HG02884 (cell line): Measurements from ENCODE around the gene TTC33.
A peak's percentile ranks its signal among the peaks of the same experiment; 100 is the strongest.

ENCODE experiments used
- ATAC-seq: cut with Tn5 transposase; IDR thresholded peaks from one replicate; pipeline ENCODE4 v1.9.1; 2021; ENCODE audit warnings: mild to moderate bottlenecking, moderate library complexity; ENCODE audit not compliant: unreplicated experiment

The TTC33 gene

DNA sequence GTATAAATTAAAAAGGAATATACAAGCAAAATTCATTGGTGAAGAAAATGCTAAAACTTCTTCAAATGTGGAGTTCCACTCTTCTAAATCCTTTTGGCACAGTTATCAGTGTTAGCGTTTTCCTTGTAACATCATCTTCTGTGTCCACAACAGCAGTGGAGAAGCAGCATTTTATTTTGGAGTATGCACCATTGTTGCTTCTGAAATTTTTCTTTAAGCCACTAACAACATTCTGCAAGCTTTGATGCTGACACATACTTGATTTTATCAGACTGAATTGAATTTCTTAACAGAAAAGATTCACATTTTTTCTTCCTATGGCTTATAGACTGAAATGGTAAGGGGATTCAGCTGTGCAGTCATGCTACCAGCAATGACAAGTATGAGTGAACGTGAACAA is 136.8 kb downstream of the TTC33 start:
- no peak for ATAC-seq

DNA sequence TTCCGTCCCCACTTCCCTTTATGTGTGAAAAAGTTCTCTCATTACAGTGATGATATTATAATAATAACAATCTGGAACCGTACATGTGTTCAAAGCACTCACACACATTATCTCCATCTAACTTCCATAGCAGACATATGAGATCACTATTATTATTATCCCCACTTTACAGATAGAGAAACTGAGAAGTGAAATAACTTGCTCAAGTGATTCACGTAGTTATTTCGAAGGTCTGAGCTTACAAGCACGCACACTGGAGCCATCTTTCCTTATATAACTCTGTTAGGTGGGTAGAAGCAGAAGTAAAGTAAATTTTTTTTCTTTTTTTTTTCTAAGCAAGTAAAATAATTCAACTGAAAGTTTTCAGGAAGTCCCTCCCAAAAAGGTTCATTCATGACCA is 139.0 kb downstream of the TTC33 start:
- peak; percentile 75 for ATAC-seq

DNA sequence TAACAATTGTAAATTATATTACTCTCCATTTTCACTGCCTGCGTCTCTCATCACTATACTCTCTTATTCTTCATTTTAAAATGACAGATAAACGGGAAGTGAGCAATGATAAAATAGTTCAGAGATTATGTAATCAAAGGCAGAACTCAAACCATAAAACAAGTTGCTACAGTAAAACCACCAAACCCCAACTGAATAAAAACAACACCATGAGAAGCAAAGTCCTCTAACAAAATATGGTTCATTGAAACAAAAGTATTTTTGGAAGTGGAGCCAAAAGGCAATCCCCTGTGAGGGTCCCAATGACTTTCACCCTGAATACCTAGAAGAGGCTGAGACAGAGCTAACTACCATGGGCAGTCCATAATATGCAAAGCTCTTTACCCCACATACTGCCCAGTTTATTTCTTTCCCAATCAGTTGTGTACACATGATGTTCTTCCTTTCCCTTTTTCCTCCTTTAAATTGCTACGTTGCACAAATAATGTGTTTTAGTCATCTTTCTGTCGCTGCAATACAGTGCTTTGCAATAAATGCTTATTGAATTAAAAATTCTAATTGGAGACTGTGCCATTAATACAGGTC is 140.1 kb downstream of the TTC33 start:
- no peak for ATAC-seq

DNA sequence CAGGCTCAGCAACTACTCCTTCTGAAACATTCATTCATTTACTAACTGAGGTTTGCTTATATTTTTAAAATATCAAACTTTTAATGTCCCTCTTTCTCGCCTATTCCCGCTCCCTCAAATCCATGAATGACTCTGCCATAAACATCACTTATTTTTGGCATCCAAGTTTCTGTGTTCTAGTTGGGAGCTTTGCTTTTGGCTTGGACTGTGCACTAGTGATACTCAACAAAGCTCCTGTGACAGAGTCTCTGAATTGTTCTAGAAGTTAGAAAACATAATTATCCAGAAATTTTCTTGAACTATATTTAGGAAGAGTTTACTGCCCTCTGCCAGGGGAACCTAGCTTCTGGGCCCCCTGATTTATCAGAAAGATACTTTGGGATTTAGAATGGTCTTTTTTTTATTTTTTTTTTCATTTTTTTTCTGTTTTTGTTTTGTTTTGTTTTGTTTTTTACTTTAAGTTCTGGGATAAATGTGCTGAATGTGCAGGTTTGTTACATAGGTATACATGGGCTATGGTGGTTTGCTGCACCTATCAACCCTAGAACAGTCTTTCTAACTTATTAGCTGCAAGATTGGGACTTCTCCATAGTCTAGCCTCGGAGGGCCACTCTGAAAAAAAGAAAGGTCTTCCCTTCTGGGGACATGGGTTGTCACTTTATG is 140.7 kb downstream of the TTC33 start:
- ATAC-seq: no peak

DNA sequence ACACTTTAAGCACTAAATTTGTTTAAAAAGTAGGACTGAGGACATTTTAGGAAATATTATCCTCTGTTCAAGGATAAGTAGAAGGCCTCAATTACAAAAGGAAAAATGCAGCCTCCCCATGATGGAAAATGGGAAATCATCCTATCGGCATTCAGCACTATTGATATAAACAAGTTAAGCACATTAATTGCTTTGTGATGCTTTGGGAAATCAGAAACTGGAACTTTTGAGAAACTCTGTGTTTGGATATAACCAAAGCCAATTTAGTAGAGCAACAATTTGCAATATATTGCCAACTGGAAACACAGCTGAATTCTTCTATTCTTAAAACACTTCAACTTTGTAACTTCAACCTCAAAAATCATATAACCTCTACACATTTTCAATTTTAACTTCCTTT is 141.3 kb downstream of the TTC33 start:
- ATAC-seq: no peak

DNA sequence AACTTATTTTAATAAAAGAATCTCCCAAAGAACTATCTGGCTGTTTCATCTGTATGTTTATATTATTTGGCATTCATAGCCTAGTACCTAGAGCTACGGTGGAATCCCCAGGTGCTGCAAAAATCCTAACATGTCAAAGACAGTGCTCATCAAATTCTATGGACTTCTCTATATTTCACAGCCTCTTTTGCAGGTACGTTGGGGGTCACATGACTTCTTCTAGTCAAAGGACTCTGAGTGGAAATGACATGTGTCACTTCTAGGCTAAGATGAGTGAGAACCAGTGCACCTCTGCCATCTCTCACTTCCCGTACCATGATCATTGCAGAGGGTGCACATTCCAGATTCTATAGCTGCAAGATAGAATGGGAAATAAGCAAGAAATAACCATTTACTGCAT is 148.6 kb downstream of the TTC33 start:
- no peak for ATAC-seq

DNA sequence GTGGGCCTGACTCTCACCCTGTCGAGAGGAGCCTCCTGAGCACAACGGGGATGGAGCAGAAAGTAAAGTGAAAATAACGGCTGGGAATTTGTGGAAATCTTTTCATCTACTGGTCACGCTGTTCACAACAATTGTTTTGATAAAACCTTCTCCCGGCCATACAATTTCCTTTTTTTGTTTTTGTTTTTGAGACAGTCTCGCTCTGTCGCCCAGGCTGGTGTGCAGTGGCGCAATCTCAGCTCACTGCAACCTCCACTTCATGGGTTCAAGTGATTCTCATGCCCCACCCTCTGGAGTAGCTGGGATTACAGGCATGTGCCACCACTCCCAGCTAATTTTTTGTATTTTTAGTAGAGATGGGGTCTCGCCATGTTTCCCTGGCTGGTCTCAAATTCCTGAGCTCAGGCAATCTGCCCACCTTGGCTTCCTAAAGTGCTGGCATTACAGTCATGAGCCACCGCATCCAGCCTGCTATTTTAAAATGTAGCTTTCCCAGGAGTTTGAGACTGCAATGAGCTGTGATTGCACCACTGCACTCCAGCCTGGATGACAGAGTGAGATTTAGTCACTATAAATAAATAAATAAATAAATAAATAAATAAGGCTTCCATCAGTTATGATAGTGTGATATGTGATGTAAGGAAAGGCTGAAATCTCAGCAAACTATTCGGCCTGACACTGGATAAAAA is 149.5 kb downstream of the TTC33 start:
- ATAC-seq: no peak

DNA sequence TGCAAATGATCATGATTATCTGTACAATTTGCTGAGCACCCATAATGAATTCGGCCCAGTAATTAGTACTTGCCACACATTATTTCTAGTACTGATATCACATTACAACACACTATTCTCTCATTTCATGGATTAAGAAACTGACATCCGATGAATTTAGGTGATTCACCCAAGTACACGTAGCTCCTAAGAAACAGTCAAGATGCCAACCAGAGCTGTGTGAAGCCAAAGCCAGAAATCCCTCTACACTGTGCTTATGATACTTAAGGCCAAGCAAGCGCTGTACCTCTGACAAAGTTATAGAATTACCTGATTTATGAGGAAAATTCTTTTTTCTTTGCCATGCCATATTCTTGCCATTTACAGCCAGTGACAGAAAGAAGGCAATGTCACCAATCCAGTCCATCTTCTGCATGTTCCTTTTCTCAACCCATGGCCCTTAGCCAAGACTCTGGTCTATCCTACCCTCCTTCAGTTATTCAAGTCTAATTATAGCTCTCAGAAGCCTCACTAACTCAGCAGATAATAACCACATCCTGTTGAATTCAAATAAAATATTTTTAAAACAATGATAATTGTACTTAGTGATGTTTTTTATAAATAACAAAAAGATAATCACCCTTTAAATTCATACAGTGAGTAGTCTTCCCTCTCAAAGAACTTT is 150.3 kb downstream of the TTC33 start:
- ATAC-seq: peak; percentile 53

DNA sequence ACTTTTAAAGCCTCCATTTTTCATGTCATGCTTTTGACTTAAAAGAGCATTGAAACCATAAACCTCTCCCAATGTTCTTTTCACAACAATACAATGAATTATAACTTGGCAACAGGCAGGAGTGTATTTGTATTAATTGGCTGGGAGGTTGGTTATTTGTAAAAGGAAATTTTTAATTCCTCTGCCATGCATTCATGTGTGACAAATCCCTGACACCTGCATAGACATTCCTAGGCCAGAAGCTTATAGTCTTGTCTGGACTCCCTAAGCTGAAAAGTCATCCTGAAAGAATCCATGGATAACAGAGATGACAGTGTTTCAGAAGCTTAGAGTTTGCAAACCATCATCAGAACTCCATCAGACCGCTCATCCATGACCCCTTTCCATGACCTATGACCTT is 152.4 kb downstream of the TTC33 start:
- no peak for ATAC-seq

DNA sequence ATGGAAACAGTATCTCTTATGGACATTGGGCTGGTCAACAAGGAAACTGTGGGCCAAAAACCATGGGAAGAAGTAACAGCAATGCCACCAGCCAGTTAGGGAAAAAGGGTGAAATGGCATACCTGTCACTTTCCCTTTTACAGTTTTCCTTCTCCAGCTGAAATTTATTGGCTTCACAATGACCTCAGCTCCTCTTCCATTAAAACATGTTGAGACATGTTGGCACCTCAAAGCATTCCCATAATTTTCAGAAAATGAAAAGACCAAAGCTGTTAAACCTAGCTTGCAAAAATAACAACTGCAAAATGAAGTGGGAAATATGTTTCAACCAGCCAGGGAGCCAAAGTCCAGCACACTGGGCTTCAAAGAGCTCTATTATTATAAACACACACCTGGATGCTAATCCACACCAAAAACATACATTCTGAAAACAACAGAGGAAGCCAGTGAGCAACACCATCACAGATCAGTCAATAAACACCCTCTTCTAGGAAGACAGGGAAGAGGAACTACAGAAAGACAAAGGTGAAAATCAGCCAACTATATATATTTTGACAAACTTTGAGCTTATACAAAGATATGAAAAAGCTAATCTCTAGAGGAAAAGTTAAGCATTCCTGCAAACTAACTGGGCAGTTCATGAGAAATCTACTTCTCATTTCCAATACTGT is 154.4 kb downstream of the TTC33 start:
- ATAC-seq: no peak

DNA sequence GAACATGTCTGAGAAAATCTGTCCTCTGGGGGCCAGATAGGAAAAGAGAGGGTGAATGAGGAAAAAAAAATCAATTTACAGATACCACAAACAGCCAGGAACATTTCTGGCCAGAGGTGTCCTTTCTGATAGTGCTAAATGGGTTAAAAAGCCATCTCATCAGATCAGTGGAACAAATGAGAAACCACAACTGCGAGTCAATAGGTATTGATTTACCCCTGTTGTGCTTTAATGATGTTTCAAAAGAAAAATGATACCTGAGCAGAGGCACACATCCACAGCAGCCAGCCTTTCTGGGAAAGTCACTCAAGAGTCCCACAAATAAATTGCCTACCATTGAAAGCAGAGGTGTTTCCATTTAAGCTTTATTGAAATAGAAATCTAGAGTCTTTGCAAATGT is 155.4 kb downstream of the TTC33 start:
- no peak for ATAC-seq

DNA sequence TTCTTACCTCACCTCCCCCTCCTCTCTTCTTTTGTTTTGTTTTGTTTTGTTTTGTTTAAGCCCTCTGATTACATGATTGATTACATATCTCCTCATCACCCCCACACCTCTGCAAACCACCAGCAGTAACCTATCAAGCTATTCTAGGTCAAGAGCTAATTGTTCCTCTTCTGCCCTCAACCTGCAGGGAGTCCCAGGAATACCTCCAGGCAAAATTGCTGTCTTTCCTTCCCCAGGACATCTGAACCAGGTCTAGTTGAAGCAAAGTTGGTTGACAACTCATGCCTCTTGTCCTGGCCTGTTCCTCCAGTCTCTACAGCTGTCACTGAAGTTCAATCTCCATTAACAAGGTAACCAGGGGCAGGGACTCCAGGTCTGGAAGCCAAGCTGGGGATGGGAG is 156.1 kb downstream of the TTC33 start:
- ATAC-seq: no peak

DNA sequence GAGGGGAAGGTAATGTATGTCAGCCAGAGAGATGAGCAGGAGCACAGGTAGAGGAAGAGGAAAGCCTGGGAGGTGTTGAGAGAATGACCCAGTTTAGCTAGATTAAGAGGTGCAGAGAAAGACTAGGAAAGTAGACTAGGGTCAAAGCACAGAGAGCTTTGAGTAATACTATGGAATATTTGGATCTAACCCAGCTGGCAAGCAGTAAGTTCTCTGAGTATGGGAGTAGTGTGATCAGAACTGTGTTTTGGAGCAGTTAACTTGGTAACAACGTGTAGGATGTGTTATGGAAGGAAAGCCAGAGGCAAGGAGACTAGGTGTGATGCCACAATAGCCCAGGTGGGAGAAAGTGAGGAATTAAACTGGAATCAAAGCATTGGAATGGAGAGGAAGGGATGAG is 160.9 kb downstream of the TTC33 start:
- ATAC-seq: no peak

DNA sequence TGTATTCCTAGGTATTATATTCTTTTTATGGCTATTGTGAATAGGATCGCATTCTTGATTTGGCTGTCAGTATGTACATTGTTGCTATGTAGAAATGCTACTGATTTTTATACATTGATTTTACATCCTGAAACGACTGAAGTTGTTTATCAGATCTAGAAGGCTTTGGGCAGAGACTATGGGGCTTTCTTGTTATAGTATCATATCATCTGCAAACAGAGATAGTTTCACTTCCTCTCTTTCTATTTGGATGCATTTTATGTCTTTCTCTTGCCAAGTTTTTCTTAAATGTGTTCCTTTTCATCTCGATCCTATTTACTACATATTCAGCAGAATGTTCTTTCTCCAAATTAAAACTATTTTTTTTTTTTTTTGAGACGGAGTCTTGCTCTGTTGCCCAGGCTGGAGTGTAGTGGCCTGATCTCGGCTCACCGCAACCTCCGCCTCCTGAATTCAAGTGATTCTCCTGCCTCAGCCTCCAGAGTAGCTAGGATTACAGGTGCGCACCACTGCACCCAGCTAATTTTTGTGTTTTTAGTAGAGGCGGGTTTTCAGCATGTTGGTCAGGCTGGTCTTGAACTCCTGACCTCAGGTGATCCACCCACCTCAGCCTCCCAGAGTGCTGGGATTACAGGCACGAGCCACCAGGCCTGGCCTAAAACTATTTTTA is 163.9 kb downstream of the TTC33 start:
- ATAC-seq: peak; percentile 98

DNA sequence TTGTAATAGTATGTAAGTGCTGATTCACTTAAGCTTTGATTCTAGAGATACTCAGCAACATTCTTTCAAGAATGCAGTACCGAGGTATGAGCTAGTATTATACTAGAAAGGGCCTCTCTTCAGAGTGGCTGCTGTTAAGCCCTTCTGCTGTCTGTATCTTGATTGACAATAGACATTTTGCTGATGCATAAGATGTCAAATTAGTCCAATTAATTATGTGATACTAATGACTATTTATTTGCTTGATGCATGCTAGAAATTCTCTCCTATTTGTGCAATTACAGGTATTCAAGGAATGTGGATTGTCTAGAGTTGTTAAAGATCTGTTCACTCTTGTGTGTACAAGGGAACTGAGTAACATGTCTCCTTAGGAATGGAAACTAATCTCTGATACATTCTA is 168.4 kb downstream of the TTC33 start:
- ATAC-seq: no peak

DNA sequence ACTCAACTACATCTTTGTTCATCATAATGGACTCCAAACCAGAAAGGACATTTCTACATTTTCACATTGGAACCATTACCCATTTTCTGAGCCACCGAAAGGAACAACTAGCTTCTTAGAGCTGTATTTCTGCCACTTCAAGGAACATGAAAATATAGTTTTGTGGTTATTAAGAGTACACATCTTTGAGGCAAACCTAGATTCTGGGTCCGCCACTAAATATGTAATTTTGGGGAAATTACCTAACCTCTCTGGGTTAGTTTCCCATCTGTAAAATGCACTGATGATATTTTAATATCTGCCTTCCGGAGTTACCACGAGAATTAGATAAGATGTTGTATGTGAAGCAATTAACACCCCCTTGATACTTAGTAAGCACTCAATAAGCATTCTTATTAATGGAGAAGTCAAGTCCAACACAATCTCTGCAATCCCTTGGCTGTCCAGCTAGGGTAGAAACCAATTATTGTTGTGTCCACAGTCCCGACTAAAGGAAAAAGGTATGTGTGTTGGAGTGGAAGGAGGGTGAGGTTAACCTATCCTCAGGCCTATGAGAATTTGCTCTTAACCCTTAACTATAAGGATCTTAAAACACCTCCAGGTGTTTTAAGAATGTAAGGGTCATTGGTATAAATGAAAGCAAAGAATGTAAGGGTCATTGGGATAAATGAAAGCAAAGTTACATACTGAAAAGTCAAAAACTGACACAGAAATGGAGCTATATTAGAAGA is 170.1 kb downstream of the TTC33 start:
- no peak for ATAC-seq

DNA sequence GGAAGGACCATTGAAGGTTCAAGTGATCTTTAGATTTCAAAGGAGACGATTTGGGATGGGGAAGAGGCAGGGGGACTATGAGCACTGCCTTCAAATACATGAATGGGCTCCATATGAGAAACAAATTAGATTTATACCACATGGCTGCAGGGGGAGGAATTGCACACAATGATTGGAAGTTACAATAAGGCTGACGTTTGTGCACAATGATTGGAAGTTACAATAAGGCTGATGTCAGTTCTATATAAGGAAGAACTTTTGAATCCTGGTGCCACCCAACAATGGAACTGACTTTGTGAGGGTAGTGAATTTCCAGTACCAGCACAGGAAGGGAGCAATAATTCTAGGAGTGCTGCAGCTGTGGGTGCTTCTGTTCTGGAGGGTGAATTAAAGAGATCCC is 171.7 kb downstream of the TTC33 start:
- ATAC-seq: no peak

DNA sequence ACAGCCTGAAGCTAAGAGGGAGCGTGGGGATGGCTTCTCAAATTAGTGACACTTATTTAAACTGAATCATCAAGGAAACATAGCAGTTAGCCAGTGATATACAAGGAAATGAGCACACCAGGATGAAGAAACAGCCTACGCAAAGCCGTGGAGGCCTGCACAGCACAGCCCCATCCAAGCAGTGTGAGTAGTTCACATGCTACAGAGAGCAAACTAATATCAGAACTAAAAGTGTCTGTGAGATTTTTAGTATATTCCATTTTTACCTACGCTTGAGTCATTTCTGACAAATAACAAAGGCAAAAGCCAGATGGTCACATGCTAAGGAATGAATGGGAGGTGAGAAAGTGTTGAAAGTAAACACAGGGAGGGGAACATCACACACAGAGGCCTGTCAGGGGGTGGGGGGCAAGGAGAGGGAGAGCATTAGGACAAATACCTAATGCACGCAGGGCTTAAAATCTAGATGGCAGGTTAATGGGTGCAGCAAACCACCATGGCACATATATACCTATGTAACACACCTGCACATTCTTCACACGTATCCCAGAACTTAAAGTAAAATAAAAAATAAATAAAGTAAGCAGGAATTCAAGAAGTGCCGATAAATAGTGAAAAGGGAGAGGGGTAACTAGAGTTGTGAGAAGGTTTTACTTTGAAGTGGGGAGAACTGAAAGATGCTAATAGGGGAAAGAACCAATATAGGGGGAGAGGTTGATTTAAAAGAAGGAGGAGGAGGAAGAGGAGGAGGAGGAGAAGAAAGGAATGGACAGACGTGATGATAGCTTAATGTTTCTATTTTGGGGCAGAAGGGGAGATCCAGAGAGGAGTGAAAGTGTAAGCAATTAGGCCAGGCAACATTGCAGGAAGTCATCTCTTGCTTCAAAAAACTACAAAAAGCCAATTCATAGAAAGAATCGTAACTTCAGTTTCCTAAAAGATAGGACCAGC is 177.0 kb downstream of the TTC33 start:
- peak; percentile 94 for ATAC-seq

DNA sequence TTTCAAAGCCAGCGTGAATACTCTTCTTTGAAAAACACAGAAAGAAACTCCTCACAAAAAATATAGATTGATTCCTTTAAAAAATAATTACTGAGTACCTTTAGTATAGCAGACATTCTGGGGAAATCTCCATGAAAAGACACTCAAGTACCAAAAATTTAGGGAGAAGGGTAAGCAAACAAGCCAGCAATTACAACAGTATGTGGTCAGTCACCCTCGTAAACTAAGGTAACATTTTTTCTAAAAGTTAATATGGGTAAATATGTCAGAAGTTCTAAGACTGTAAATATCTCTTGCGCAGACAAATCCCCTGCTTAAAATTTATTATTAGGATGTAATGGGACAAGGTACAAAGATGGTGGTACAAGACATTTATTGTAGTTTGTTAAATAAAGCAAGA is 178.0 kb downstream of the TTC33 start:
- no peak for ATAC-seq
